Stomach (tissue), 4 donors: Measurements from ENCODE around the gene NTM.

Experiments
- POLR2A ChIP-seq, 4 donors: fragments of 450-650 bp; IDR thresholded peaks; one replicate each; pipeline ENCODE4 v1.6.1; 2016; ENCODE audit warnings: antibody characterized with exemption in 4 of 4, control low read depth in 2 of 4, mild to moderate bottlenecking in 1 of 4, moderate library complexity in 1 of 4
- TF ChIP-seq, protein P1 (sequence below), 7 experiments: fragments of 450-650 bp in 4 of 7; fragments of 200-600 bp in 3 of 7; sonication (generic) in 3 of 7; IDR thresholded peaks; one replicate each; pipeline ENCODE4 v1.5.1; 2016 to 2019; ENCODE audit warnings: antibody characterized with exemption in 7 of 7, control low read depth in 2 of 7, mild to moderate bottlenecking in 1 of 7

- TF ChIP-seq, protein P1, sequence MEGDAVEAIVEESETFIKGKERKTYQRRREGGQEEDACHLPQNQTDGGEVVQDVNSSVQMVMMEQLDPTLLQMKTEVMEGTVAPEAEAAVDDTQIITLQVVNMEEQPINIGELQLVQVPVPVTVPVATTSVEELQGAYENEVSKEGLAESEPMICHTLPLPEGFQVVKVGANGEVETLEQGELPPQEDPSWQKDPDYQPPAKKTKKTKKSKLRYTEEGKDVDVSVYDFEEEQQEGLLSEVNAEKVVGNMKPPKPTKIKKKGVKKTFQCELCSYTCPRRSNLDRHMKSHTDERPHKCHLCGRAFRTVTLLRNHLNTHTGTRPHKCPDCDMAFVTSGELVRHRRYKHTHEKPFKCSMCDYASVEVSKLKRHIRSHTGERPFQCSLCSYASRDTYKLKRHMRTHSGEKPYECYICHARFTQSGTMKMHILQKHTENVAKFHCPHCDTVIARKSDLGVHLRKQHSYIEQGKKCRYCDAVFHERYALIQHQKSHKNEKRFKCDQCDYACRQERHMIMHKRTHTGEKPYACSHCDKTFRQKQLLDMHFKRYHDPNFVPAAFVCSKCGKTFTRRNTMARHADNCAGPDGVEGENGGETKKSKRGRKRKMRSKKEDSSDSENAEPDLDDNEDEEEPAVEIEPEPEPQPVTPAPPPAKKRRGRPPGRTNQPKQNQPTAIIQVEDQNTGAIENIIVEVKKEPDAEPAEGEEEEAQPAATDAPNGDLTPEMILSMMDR (IDR thresholded peaks at IDR 0.05): no peak
- no peak for TF ChIP-seq POLR2A (IDR thresholded peaks at IDR 0.05)
These were observed 512.9 kb downstream of the NTM start for GRCh38 chr11:131883332-131883731.
